Mesendoderm (in vitro differentiated cells): ENCODE measurements around the gene COL4A2.

ENCODE experiments used
- DNase-seq: peaks from one replicate; pipeline ENCODE4 v3.0.0; 2013
- H2AK5ac ChIP-seq: 2 replicates; pipeline ENCODE4 v1.6.1; 2013; ENCODE audit warnings: low read length, inconsistent platforms
- H2BK120ac ChIP-seq: 2 replicates; pipeline ENCODE4 v1.6.1; 2013; ENCODE audit warnings: low read depth, mild to moderate bottlenecking, low read length, moderate library complexity, mixed read lengths
- H2BK15ac ChIP-seq: replicated peaks from 2 replicates; pipeline ENCODE4 v1.6.1; 2013; ENCODE audit warnings: low read depth, mild to moderate bottlenecking, moderate library complexity
- H2BK5ac ChIP-seq: 2 replicates; pipeline ENCODE4 v1.6.1; 2013; ENCODE audit warnings: low read length, inconsistent platforms
- H3K18ac ChIP-seq: 2 replicates; pipeline ENCODE4 v1.6.1; 2013; ENCODE audit warnings: mild to moderate bottlenecking, low read length, mixed read lengths
- H3K23ac ChIP-seq: one replicate; pipeline ENCODE4 v1.6.1; 2013; ENCODE audit warnings: low read length
- H3K27ac ChIP-seq: 2 replicates; pipeline ENCODE4 v1.5.1; 2013; ENCODE audit warnings: low read depth, mild to moderate bottlenecking, inconsistent platforms, low read length, moderate library complexity
- H3K27me3 ChIP-seq: 2 replicates; pipeline ENCODE4 v1.6.1; 2013; ENCODE audit warnings: low read length, control low read depth, mild to moderate bottlenecking, inconsistent platforms; ENCODE audit not compliant: insufficient read depth, poor library complexity
- H3K36me3 ChIP-seq: 2 replicates; pipeline ENCODE4 v1.6.1; 2013; ENCODE audit warnings: low read length, inconsistent platforms; ENCODE audit not compliant: control insufficient read depth, insufficient read depth
- H3K4ac ChIP-seq: one replicate; pipeline ENCODE4 v1.6.1; 2013; ENCODE audit warnings: low read depth, mild to moderate bottlenecking, low read length, moderate library complexity
- H3K4me1 ChIP-seq: 2 replicates; pipeline ENCODE4 v1.6.1; 2013; ENCODE audit warnings: low read depth, low read length, inconsistent platforms; ENCODE audit not compliant: control insufficient read depth
- H3K4me2 ChIP-seq: 2 replicates; pipeline ENCODE4 v1.6.1; 2013; ENCODE audit warnings: low read length
- H3K4me3 ChIP-seq: 2 replicates; pipeline ENCODE4 v1.5.1; 2013; ENCODE audit warnings: mild to moderate bottlenecking, low read length
- H3K56ac ChIP-seq: one replicate; pipeline ENCODE4 v1.6.1; 2013; ENCODE audit warnings: low read length
- H3K79me1 ChIP-seq: 2 replicates; pipeline ENCODE4 v1.6.1; 2013; ENCODE audit warnings: low read length, inconsistent platforms
- H3K79me2 ChIP-seq: 2 replicates; pipeline ENCODE4 v1.6.1; 2013; ENCODE audit warnings: mild to moderate bottlenecking, low read length; ENCODE audit not compliant: control insufficient read depth, insufficient read depth
- H3K9ac ChIP-seq: 2 replicates; pipeline ENCODE4 v1.6.1; 2013; ENCODE audit warnings: low read length, inconsistent platforms
- H4K5ac ChIP-seq: one replicate; pipeline ENCODE4 v1.6.1; 2013; ENCODE audit warnings: low read length
- H4K8ac ChIP-seq: one replicate; pipeline ENCODE4 v1.6.1; 2013; ENCODE audit warnings: low read depth, mild to moderate bottlenecking, control low read depth, low read length, moderate library complexity
- WGBS: extraction: QIAGEN DNeasy Blood & Tissue Kit; methylation state at CpG from one replicate; pipeline ENCODE4 v1.1.7; 2013; ENCODE audit warnings: low lambda C conversion rate, missing lambda C conversion rate; ENCODE audit not compliant: insufficient coverage; ENCODE audit errors: extremely low coverage; 5-methylcytosine and 5-hydroxymethylcytosine counted together

Gene COL4A2

DNA sequence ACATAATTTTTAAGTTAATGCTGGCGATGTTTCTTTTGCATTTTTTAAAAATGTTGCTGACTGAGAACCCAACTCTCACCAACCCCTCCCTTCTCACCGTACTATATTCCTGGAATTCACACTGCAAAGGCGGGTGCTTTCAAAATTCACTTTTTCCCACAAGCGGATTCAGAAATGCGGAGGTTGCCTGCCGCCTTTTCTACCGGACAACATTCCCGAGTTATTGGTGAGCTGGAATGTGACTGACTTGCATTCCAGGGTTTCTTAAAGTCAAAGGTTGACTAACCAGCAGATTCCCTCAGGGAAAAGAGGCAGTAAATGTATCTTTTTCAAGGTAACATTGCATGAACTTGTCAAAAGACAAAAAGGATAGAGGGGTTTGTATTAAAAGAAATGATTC is 141.1 kb downstream of the COL4A2 start:
- Histone ChIP-seq H2BK5ac (no peak overlapping the region), H3K79me1 (no peaks in the 10 kb centered on the region), H4K8ac (no peak overlapping the region), H3K27me3 (no peaks in the 10 kb centered on the region), H3K18ac (no peak overlapping the region), H3K56ac (no peak overlapping the region), H2AK5ac (no peak overlapping the region), H3K23ac (no peak overlapping the region), H3K4me1 (no peaks in the 10 kb centered on the region), H3K4ac (no peak overlapping the region), H3K27ac (no peak overlapping the region), H3K4me2 (no peak overlapping the region), H3K4me3 (no peak overlapping the region), H3K9ac (no peak overlapping the region), H4K5ac (no peak overlapping the region), H3K79me2 (no peaks in the 10 kb centered on the region), H2BK15ac (no peak overlapping the region), H2BK120ac (no peak overlapping the region), H3K36me3 (no peaks in the 10 kb centered on the region)
- peak; percentile 68 for DNase-seq
- WGBS = no CpG with 5 or more reads among the region's 8 CpGs

DNA sequence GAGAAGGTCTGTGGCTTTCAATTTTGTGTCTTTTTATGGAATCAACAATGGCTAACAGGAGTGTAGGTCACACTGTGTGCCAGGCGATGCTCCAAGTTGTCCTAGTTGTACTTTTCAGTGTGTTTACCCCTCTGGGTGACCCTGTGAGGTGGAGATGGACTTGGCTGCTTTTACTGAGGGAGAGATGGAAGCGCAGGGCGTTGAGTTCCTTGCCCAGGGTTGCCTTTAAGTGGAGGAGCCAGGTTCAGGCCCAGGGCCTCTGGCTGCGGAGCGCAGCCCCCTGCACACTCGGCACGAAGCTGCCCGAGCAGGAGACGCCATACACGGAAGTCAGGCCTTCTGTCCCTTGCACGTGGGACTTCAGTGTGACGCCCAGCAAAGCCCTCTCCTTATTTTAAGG is 141.6 kb downstream of the COL4A2 start:
- Histone ChIP-seq H3K79me2 (no peaks in the 10 kb centered on the region), H3K27me3 (no peaks in the 10 kb centered on the region), H3K4me3 (no peak overlapping the region), H3K27ac (peak overlapping the region; percentile 54), H2AK5ac (no peak overlapping the region), H4K5ac (no peak overlapping the region), H2BK120ac (no peak overlapping the region), H3K4ac (no peak overlapping the region), H3K4me2 (no peak overlapping the region), H3K4me1 (no peaks in the 10 kb centered on the region), H3K9ac (no peak overlapping the region), H3K56ac (peak overlapping the region; percentile 56), H4K8ac (no peak overlapping the region), H2BK5ac (no peak overlapping the region), H3K36me3 (no peaks in the 10 kb centered on the region), H3K18ac (no peak overlapping the region), H2BK15ac (no peak overlapping the region), H3K23ac (no peak overlapping the region), H3K79me1 (no peaks in the 10 kb centered on the region)
- no peak for DNase-seq
- WGBS = no CpG with 5 or more reads among the region's 12 CpGs

DNA sequence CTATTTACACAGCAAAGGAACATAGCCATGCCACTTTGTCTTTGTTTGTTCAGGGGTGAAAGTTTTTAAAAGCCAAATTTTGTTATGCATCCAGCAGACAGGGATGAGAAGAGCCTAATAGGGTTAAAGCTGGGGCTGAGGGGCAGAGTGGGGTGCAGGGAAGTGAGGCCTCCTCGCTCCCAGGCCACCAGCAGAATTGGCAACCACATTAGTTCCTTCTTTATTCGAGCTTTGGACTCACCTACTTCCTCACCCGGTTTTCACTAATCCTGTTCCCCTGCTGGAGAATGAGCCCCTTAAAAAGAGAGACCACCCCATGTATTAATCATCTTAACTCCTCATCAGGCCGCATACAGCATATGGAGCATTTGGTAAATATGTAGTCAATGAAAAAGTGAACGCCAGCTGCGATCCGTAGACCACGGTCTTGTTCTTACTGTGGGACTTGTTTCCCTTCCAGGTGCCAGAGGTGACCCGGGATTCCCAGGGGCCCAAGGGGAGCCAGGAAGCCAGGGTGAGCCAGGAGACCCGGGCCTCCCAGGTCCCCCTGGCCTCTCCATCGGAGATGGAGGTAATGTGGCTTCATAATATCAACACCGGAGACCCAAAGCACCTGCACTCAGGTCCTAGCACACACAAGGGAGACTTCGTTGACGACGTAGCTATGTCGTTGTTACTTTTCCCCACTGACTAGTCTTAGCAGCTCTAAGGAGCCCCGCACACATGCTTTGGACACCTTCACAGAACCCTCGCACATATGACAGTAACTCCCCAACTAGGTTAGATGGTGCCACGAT is 142.3 kb downstream of the COL4A2 start:
- WGBS = no CpG with 5 or more reads among the region's 19 CpGs
- no peaks in the 10 kb centered on the region for H3K36me3 ChIP-seq

DNA sequence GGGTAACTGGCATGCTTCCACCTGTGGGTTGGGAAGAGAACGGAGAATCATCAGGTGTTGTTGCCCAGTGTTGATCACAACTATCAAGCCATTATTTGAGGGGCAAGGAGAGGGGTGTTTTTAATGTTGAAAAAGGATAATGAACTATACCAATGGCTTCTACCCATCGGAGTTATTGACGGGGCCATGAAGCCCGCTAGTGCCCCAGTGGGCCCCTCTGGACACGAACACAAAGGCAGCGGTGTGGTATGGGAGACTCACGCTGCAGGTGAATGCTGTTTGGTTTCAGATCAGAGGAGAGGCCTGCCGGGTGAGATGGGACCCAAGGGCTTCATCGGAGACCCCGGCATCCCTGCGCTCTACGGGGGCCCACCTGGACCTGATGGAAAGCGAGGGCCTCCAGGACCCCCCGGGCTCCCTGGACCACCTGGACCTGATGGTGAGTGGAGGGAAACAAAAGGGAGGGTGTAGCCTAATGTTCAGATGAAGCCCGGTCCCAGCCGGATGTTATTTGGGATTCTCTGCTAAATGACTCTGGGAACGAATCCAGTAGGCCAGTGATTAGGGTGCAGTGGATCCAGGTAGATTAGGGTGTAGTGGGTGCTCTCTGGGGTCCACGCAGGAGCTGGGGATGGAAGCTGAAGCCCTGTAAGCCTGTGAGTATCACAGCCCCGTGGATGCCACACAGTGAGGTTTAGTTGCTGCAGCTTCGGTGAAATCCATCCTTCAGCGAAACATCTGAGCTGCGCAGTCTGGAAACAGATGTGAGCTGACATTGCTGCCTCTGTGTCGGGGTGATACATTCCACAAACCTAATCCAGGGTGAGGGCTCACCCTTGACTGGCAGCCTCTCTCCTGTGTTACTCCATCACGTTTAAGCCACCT is 143.2 kb downstream of the COL4A2 start:
- no peak overlapping the region for H3K18ac ChIP-seq
- no peak overlapping the region for H3K56ac ChIP-seq
- DNase-seq = no peak
- no peak overlapping the region for H4K5ac ChIP-seq
- H3K79me1 ChIP-seq = no peaks in the 10 kb centered on the region
- WGBS = no CpG with 5 or more reads among the region's 24 CpGs
- H3K27ac ChIP-seq = no peak overlapping the region
- no peak overlapping the region for H4K8ac ChIP-seq
- H3K4ac ChIP-seq = no peak overlapping the region
- H2BK120ac ChIP-seq = no peak overlapping the region
- no peak overlapping the region for H3K9ac ChIP-seq
- H3K4me1 ChIP-seq = no peaks in the 10 kb centered on the region
- H2BK5ac ChIP-seq = no peak overlapping the region
- no peak overlapping the region for H3K23ac ChIP-seq
- H3K4me3 ChIP-seq = no peak overlapping the region
- no peak overlapping the region for H3K4me2 ChIP-seq
- no peak overlapping the region for H2AK5ac ChIP-seq
- H2BK15ac ChIP-seq = no peak overlapping the region
- no peaks in the 10 kb centered on the region for H3K27me3 ChIP-seq
- H3K36me3 ChIP-seq = no peaks in the 10 kb centered on the region
- H3K79me2 ChIP-seq = no peaks in the 10 kb centered on the region

More for the DNA sequence above, 142.3 kb downstream of the COL4A2 start:
- Histone ChIP-seq H3K4me2 (no peak overlapping the region), H3K79me2 (no peaks in the 10 kb centered on the region), H3K23ac (no peak overlapping the region), H2BK120ac (no peak overlapping the region), H3K4me1 (no peaks in the 10 kb centered on the region), H4K8ac (no peak overlapping the region), H4K5ac (no peak overlapping the region), H3K9ac (no peak overlapping the region), H3K4ac (no peak overlapping the region), H3K18ac (no peak overlapping the region), H2BK5ac (no peak overlapping the region), H3K27ac (no peak overlapping the region), H3K4me3 (no peak overlapping the region), H3K79me1 (no peaks in the 10 kb centered on the region), H3K27me3 (no peaks in the 10 kb centered on the region), H2BK15ac (no peak overlapping the region), H2AK5ac (no peak overlapping the region), H3K56ac (no peak overlapping the region)
- DNase-seq = no peak

DNA sequence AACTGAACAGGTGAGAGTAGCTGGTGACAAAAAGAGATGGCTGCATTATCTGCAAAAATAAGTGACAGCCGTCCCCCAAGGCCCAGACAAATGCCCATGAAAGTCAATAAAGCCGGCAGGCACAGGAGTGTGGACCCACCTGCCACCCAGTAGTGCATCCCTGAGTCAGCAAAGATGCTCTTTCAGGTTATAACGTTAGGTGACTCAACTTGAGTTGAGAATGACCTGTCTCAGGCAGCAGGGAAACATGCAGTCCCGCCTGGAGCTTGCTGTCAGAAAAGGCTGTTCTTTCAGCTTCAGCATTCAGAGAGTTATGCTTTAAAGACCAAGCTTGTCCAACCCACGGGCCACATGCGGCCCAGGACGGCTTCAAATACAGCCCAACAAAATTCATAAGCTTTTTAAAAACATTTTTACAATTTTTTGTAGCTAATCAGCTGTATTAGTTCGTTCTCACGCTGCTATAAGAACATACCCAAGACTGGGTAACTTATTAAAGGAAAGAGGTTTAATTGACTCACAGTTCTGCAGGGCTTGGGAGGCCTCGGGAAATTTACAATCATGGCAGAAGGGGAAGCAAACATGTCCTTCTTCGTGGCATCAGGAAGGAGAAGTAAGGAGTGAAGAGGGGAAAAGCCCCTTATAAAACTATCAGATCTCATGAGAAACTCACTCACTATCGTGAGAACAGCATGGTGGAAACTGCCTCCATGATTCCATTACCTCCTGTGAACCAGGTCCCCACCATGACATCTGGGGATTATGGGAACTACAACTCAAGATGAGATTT is 144.1 kb downstream of the COL4A2 start:
- H3K4me2 ChIP-seq = no peak overlapping the region
- no peak overlapping the region for H3K56ac ChIP-seq
- no peaks in the 10 kb centered on the region for H3K79me2 ChIP-seq
- no peaks in the 10 kb centered on the region for H3K4me1 ChIP-seq
- no peak overlapping the region for H4K8ac ChIP-seq
- no peak overlapping the region for H2BK15ac ChIP-seq
- no CpG with 5 or more reads among the region's 12 CpGs for WGBS
- H2AK5ac ChIP-seq = no peak overlapping the region
- H3K4ac ChIP-seq = no peak overlapping the region
- no peaks in the 10 kb centered on the region for H3K27me3 ChIP-seq
- H3K9ac ChIP-seq = no peak overlapping the region
- DNase-seq = no peak
- no peaks in the 10 kb centered on the region for H3K79me1 ChIP-seq
- no peaks in the 10 kb centered on the region for H3K36me3 ChIP-seq
- H3K4me3 ChIP-seq = no peak overlapping the region
- H2BK120ac ChIP-seq = no peak overlapping the region
- no peak overlapping the region for H3K23ac ChIP-seq
- no peak overlapping the region for H3K18ac ChIP-seq
- H3K27ac ChIP-seq = no peak overlapping the region
- no peak overlapping the region for H2BK5ac ChIP-seq
- no peak overlapping the region for H4K5ac ChIP-seq
